ENCODE measurements around the gene TMC6.
"Not testable (repeated sequence)": the region's sequence is repeated elsewhere in the genome, so short reads cannot be mapped to it uniquely, and the experiment has no call there.

Gene TMC6, protein sequence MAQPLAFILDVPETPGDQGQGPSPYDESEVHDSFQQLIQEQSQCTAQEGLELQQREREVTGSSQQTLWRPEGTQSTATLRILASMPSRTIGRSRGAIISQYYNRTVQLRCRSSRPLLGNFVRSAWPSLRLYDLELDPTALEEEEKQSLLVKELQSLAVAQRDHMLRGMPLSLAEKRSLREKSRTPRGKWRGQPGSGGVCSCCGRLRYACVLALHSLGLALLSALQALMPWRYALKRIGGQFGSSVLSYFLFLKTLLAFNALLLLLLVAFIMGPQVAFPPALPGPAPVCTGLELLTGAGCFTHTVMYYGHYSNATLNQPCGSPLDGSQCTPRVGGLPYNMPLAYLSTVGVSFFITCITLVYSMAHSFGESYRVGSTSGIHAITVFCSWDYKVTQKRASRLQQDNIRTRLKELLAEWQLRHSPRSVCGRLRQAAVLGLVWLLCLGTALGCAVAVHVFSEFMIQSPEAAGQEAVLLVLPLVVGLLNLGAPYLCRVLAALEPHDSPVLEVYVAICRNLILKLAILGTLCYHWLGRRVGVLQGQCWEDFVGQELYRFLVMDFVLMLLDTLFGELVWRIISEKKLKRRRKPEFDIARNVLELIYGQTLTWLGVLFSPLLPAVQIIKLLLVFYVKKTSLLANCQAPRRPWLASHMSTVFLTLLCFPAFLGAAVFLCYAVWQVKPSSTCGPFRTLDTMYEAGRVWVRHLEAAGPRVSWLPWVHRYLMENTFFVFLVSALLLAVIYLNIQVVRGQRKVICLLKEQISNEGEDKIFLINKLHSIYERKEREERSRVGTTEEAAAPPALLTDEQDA

DNA sequence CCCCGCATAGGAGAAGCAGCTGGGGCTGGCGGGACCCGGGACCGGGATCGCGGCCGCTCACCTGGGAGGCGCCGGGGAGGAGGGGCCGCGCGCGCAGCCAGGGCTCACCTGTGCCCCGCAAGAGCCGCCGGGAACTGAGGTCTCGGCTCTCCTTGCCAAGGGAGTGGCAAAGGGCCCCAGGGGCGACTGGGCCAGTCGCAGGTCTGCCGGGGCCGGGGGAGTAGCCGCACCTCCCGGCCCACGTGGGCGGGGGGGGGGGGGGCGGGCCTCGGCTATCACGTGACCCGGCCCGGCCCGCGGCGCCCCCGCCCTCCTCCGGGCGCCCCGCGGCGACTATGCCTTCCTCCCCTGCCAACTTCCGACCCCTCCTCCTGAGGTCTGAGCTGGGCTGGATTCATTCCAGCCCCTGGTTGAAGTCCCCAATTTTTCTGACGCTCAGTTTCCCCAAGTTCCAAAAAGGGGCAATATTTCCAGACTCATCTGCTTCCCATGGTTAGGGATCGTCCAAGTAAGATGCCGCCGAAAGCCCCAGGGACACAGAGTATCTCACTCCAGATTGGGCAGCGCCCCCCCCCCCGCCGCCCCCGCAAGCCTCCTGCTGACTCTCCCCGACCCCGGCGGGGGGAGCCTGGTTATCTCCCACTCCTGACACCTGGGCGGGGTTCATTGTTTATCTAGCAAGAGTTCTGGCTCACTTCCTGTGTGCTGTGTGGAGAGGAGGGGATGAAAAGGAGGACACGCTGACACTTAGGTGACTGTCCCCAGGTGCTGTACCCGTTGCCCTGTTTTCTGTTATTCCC is at the start of gene TMC6:
TSS of gene TMC6 (minus strand) at position 205 of the 800 bp plus-strand sequence. CDS start 1,923 bp downstream, outside the sequence.
- peak in 1 of 2 donors; percentile 50 for DNase-seq (ENCODE audit: low read depth in 2 of 2)

DNA sequence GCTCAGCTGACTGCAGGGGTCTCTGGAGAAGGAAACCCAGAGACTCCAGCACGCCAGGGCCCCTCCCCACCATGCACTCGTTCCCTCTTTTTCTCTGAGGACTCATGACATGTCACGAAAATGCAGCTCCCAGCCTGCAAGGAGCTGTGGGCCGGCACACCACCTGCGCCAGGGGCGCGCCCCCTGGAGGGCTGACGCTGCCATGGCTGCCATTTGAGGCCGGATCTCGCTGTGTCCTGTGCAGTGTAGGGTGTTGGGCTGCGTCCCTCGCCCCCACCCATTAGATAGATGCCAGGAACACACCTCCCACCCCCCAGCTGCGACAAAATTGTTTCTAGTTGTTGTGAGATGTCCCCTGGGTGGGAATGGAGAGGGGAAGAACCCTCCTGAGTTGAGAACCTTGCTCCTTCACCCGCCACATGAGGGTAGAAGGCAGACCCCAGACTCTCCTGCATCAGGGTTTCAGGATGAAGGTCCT is 48.0 kb upstream of the TMC6 start:
- DNase-seq (ENCODE audit: low read depth in 2 of 2), result peak; percentile 62 to 63

DNA sequence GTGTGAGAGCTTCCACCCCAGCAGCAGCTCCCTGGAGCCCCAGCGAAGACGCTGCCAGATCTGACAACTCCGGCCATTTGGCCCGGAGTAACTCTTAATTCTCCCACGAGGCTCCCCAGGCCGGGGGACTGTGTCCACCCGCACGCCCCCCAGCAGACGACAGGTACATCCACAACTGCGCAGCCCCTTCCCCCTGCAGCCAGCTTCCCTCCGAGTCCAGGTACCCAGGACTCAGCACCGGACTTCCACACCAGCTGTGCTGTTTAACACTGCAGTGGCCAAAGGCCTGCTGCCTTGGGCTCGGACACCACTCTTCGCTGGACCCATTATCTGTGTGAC is 47.1 kb upstream of the TMC6 start:
- no peak for DNase-seq (ENCODE audit: low read depth in 2 of 2)

DNA sequence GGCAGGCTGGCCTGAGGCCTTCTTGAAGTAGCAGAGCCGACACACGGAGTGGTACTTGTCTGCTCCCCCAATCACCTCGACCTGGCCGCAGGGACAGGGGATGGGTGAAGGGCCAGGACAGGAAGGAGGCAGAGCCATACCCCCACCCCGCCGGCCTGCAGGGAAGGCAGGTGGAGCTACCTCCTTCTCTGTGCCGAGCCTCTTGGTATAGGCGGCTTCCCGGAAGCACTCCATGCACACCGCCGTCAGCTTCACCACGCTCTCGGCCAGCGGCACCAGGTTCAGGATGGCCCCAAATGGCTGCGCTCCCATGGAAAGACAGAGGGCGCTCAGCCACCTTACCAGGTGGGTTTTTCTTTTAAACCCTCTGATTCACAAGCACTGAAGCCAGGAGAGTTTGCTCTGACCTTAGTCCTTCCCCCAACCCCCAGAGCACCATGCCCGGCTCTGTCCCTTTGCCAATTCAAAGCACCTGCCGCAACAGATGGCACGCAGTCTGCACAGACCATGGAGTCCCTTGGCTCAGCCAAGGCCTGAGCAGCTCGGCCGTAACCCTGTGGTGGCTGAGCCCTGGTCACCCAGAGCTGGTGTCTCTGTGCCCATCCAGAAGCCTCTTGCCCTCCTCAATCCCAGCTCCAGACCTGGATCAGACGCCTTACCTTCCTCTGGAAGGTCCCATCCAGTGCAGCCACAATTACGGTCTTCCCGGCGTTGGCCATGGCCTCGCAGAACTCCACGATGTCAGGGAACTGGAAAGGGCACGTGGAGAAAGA is 46.5 kb upstream of the TMC6 start:
- DNase-seq (ENCODE audit: low read depth in 2 of 2), result no peak

DNA sequence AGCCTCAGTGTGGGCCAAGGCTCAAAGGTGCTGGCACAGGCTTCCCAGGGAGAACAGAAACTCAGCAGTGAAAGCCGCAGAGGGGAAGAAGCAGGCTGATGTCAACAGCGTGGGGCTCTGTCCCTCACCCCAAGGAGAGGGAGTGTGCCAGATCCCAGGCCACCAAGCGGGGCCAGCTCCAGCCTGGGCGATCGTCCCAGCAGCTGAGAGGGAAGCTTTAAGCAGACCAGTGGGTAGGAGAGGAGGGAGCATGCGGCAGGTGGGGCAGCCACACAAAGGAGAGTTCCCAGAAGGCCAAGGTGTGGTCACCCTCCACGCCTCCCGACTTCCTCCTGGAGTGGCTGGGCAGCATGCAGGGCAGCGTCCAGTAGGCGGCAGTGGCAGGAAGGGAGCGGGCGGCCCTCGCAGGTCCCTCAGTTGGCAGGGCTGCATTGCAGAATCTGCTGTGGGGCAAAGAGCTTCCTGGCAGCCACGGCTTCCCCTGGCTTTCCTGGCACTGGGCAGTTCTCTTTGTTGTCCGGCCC is 45.9 kb upstream of the TMC6 start:
- DNase-seq (ENCODE audit: low read depth in 2 of 2), result no peak

DNA sequence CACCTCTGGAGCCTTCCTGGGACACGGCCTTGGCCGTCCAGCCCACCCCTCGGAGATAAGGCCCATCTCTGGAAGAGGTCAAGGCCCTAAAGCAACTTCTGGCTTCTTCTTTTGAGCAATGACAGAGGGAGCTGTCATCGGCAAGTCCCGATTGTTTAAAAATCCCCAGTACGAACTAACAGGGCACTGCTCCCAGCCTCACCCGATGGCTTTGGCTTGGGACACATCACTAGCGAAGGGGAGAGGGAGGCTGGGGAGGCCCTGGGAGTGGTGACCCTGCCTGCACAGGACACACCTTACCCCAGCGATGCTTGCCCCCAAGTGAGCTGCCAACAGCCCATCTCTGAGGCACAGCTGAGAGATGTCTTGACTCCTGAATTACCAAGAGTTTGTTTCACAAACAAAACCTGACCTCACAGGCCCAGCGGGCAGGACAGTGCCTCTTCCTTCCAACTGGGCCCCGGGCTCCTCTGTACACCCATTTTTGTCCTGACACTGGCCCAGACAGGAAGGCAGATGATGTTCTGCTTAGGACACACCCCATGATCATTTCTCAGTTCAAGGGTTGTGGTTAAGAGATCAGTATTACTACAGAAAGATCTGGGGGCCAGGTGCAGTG is 44.7 kb upstream of the TMC6 start:
- no peak for DNase-seq (ENCODE audit: low read depth in 2 of 2)

DNA sequence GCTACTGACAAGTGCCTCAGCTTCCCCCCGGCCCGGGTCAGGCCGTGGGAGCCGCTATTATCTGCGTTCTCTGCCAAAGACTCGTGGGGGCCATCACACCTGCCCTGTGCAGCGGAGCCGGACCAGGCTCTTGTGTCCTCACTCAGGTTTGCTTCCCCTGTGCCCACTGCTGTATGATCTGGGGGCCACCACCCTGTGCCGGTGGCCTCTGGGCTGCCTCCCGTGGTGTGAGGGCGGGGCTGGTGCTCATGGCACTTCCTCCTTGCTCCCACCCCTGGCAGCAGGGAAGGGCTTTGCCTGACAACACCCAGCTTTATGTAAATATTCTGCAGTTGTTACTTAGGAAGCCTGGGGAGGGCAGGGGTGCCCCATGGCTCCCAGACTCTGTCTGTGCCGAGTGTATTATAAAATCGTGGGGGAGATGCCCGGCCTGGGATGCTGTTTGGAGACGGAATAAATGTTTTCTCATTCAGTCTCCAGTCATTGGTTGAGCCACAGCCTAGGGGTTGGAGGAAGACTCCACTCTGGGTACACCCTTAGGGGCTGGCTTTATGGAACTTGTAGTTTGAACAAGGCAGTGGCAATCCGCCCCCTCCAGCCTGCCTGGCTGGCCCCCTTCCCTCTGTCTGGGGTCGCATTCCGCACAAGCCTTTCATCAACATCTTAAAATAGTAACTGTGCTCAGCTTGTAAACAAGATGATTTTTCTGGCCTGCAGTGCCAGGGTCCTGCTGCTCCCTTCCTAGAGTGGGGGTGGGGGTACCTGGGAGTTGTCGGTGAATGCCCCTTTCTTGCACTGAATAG is 43.9 kb upstream of the TMC6 start:
- DNase-seq (ENCODE audit: low read depth in 2 of 2), result no peak

DNA sequence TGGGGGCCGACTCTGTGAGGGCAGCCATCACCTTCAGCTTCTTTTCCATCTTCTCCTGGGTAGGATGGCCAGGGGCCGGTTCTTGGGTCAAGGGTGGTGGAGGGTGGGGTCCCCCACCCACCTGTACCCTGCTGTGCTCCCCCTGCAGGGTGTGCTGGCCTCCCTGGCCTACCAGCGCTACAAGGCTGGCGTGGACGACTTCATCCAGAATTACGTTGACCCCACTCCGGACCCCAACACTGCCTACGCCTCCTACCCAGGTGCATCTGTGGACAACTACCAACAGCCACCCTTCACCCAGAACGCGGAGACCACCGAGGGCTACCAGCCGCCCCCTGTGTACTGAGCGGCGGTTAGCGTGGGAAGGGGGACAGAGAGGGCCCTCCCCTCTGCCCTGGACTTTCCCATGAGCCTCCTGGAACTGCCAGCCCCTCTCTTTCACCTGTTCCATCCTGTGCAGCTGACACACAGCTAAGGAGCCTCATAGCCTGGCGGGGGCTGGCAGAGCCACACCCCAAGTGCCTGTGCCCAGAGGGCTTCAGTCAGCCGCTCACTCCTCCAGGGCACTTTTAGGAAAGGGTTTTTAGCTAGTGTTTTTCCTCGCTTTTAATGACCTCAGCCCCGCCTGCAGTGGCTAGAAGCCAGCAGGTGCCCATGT is 43.2 kb upstream of the TMC6 start:
- DNase-seq (ENCODE audit: low read depth in 2 of 2), result not testable (repeated sequence)

DNA sequence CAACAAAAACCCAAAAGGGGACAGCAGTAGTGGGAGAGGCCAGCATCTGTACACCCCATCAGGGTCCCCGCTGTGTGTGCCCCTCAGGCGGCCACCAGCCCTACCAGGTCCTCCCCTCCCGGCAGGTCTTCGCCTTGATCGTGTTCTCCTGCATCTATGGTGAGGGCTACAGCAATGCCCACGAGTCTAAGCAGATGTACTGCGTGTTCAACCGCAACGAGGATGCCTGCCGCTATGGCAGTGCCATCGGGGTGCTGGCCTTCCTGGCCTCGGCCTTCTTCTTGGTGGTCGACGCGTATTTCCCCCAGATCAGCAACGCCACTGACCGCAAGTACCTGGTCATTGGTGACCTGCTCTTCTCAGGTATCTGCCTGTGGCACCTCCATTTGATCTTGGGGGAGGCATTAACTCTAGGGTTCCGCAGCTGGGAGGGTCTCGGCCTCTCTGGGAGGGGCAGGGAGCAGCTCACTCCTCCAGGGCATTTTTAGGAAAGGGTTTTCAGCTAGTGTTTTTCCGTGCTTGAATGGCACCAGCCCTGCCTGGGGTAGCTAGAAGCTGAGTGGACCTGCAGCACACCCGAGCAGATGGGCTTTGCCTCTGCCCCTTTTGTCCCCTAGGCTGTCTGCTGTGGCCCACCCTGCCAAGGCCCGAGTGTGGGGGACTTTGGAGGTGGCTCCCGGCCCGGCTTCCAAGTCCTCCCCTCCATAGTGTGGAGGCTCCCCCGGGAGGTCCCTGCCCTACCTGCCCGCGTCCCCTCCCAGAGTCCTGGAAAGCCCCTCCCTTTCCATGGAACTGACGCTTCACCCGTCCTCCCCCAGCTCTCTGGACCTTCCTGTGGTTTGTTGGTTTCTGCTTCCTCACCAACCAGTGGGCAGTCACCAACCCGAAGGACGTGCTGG is 42.4 kb upstream of the TMC6 start:
- DNase-seq (ENCODE audit: low read depth in 2 of 2), result no peak

DNA sequence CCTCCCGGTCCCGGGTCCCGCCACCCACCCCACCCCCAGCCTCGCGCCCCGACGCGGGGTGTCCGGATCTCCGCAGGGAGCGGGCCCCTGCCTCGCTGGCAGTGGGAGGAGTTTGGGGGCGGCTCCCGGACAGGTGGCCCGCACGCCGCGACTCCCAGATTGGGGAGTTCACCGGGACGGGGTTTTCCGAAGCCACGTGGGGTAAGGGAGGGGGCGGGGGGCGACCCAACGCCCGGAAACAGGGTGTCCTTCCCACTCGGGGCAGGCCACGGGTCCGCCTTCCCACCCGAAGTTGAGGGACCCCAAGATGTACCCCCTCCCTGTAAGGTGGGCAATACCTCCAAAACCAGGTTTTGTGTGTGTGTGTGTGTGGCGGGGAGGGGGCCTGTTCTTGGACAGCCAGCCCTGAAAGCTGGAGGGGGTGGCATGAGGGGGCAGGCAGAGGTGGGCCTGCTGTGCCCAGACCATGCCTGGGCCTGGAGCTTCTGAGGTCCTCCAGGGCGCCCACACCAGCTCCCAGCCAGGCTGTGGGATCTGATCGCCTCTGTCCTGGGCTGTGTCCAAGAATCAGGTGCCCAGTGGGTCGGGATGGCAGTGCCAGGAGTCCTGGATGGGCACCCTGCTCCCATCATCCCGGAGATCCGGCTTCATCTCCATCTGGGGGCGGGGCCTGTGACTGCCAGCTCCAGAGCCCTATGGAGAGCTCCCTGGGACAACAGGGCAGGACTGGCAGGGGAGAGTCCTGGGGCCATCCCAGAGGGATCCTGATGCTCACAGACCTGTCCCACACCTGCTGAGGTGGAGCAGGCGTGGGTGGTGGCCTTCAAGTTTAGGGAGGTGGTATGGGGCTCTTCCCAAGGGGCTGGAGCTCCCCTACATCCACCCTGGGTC is 40.6 kb upstream of the TMC6 start:
- peak; percentile 48 to 51 for DNase-seq (ENCODE audit: low read depth in 2 of 2)

DNA sequence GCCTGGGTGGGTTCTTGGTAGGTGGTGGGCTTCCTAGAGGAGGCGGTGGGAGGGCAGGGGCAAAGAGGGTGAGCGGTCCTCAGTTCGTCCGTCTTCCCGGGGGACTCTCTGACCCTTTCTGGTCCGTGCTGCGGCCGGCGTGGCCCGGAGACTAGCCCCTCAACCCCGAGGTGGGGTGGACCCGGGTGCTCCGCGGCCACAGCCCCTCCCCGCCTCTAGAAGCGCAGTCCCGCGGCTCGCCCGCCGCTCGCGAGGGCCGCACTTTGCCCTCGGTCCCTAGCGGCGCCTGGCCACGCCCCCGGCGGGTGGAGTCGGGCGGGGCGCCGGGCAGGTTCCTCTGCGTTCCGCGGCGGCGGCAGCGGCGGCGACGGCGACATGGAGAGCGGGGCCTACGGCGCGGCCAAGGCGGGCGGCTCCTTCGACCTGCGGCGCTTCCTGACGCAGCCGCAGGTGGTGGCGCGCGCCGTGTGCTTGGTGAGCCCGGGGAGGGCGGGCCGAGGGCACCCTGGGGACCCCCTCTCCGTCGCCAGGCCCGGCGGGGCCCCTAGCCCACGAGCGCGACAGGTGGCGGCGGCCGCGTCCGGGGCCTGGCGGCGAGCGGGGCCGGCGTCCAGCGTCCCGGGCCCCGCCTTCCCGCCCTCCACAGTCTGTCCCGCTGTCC is 39.8 kb upstream of the TMC6 start, which contains the start of gene SYNGR2:
TSS of gene SYNGR2 (plus strand) at position 340 of the 661 bp plus-strand sequence. CDS start at position 376, 36 bp downstream.
- peak; percentile 83 to 84 for DNase-seq (ENCODE audit: low read depth in 2 of 2)

DNA sequence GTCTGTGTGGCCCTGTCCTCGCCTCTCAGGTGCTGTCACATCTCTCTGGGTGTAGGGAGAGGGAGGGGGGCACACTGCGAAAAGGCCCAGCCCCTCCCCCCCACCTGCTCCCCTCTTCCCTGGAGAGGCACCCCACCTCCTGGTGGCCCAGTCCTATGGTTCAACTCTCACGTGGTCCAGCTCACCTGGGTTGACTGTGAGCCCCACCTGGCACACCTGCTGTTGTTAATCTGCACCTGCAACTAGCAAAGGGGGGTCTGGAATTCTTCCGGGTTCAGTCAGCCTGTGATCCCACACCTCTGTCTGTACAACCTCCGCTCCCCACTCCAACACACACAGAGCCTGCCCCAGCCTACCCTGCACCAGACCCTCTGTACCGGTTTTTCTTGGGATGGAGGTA is 37.9 kb upstream of the TMC6 start:
- DNase-seq (ENCODE audit: low read depth in 2 of 2), result no peak

DNA sequence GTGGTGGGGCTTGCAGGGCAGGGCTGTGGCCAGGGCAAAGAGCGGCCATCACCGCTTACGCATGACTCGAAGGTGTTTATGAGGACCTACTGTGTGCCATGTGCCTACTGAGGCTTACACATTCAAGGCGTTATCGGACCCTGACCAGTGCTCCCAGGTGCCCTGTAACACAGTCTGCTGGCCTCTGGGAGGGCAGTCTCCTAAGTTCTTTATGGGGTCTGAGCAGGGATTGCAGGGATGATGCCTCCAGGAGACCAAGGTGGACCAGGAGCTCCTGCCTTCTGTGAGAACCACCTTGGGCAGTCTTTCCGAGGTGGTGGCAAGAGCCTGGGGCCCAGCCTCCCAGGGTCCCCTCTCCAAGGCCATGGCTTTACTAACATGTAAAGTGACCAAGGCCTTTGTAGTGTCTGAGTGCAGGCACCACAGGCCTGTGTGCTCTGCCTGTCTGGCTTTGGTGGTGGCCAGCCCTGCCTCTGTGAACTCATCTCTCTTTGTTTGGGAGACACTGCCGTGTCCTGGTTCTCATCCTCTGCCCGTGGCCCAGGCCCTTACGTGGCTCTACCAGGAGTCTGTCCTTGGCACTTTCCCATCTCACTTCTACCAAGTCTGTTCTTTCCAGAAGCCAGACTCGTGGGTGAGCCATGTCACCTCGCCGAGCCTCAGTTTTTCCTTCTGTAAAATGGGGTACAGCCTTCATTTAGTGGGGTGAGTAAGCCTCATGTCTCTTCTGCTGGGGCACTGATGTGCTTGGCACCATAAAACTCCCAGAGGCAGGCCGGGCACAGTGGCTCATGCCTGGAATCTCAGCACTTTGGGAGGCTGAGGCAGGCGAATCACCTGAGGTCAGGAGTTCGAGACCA is 36.4 kb upstream of the TMC6 start:
- DNase-seq (ENCODE audit: low read depth in 2 of 2), result no peak

DNA sequence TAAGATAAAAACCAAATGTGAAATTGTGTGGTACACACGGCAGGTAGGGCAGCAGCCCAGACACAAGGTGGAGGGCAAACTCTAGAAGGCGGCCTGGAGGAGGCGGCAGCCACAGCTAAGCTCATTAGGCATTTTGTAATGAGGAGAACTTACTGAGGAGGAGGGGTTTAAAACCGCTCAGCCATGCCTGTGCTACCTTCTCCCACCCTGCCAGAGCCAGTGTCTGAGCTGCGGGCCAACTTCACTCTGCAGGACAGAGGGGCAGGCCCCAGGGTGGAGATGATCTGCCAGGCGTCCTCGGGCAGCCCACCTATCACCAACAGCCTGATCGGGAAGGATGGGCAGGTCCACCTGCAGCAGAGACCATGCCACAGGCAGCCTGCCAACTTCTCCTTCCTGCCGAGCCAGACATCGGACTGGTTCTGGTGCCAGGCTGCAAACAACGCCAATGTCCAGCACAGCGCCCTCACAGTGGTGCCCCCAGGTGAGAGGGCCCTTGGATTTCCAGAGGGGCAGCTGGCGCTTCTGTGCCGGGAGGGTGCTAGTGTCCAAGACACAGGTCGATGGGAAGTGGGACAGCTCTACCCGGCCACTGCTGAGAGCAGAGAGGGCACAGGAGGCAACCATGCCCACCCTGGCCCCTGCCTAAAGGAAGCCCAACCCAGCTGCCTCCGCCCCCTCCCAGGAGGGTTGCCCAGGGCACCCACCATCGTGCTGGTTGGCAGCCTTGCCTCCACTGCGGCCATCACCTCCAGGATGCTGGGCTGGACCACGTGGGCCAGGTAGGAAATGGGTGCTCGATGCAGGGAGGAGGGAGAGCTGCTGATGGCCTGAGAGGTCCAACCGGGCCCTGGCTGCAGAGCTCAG is 35.6 kb upstream of the TMC6 start:
- no peak for DNase-seq (ENCODE audit: low read depth in 2 of 2)
